B cell (primary cell): ENCODE measurements around the gene USH2A. TPM values are rescaled to one million over a fixed set of nuclear protein-coding genes. Genes with fewer than 3 reads are reported as not detected.

Experiments
- ATAC-seq: fragments of 200-7000 bp; cut with Tn5 transposase; one replicate; pipeline ENCODE4 v1.10.0; 2021; ENCODE audit warnings: low read depth, mild to moderate bottlenecking, moderate number of reproducible peaks, moderate library complexity
- CTCF ChIA-PET: fragments of 350-600 bp; sonication (Branson Sonifier 250); formaldehyde crosslinking; loops from one replicate; lab custom pipeline; 2021; ENCODE audit warnings: antibody characterized with exemption, inconsistent platforms; lab: Charles Lee
- POLR2A ChIA-PET: fragments of 350-600 bp; sonication (Branson Sonifier 250); formaldehyde crosslinking; loops from one replicate; lab custom pipeline; 2021; ENCODE audit warnings: antibody characterized with exemption; lab: Charles Lee
- DNase-seq: peaks from one replicate; pipeline ENCODE4 v3.0.0; 2013
- H2AFZ ChIP-seq: 2 replicates; pipeline ENCODE4 v1.6.1; 2012; ENCODE audit warnings: mild to moderate bottlenecking, low read depth, low read length; ENCODE audit not compliant: insufficient read depth, poor library complexity, severe bottlenecking
- H3K27ac ChIP-seq, 2 donors: 1 replicate in 1 of 2; 2 replicates in 1 of 2; pipeline ENCODE4 v1.5.1; 2012 to 2013; ENCODE audit warnings: low read length in 2 of 2, mild to moderate bottlenecking in 2 of 2, moderate library complexity in 1 of 2
- H3K27me3 ChIP-seq, 4 experiments: fragments of 200-600 bp in 1 of 4; sonication (generic) in 1 of 4; replicated peaks in 1 of 4; 1 replicate in 2 of 4; 2 replicates in 2 of 4; pipeline versions ENCODE4 v1.6.1 to v1.7.0; 2013 to 2016; ENCODE audit warnings: low read length in 3 of 4, mild to moderate bottlenecking in 2 of 4, mixed read lengths in 1 of 4, moderate library complexity in 1 of 4; ENCODE audit not compliant: insufficient read depth in 4 of 4, control insufficient read depth in 3 of 4; ENCODE audit errors: control extremely low read depth in 1 of 4
- H3K36me3 ChIP-seq, 2 experiments: replicated peaks in 1 of 2; 1 replicate in 1 of 2; 2 replicates in 1 of 2; pipeline versions ENCODE4 v1.6.1 to v1.7.1; 2013; ENCODE audit warnings: low read length in 1 of 2; ENCODE audit not compliant: insufficient read depth in 2 of 2, control insufficient read depth in 1 of 2; ENCODE audit errors: control extremely low read depth in 1 of 2, extremely low read depth in 1 of 2
- H3K4me1 ChIP-seq, 2 donors: fragments of 200-600 bp in 1 of 2; sonication (generic) in 1 of 2; 1 replicate in 1 of 2; 2 replicates in 1 of 2; pipeline versions ENCODE4 v1.5.1 to v1.6.1; 2013 to 2017; ENCODE audit warnings: low read length in 2 of 2; ENCODE audit not compliant: control insufficient read depth in 2 of 2, insufficient read depth in 2 of 2
- H3K4me2 ChIP-seq: replicated peaks from 2 replicates; pipeline ENCODE3; 2012; ENCODE audit warnings: mild to moderate bottlenecking, low read depth, low read length; ENCODE audit not compliant: poor library complexity, severe bottlenecking
- H3K4me3 ChIP-seq, 5 experiments: fragments of 200-600 bp in 1 of 5; sonication (generic) in 1 of 5; 1 replicate in 3 of 5; 2 replicates in 2 of 5; pipeline versions ENCODE4 v1.5.1 to v1.7.0; 2011 to 2016; ENCODE audit warnings: low read length in 4 of 5, mild to moderate bottlenecking in 4 of 5, low read depth in 2 of 5, control low read depth in 1 of 5, moderate library complexity in 1 of 5; ENCODE audit not compliant: insufficient read depth in 1 of 5; ENCODE audit errors: control extremely low read depth in 1 of 5, extremely low read depth in 1 of 5
- H3K79me2 ChIP-seq: fragments of 200-600 bp; sonication (generic); one replicate; pipeline ENCODE4 v1.6.0; 2016; ENCODE audit warnings: low read length; ENCODE audit not compliant: control insufficient read depth, insufficient read depth
- H3K9ac ChIP-seq: fragments of 200-600 bp; sonication (generic); 2 replicates; pipeline ENCODE4 v1.6.1; 2017; ENCODE audit warnings: mild to moderate bottlenecking, low read length, moderate library complexity
- H3K9me3 ChIP-seq, 3 donors: one replicate each; pipeline versions ENCODE4 v1.6.1 to v1.7.1; 2013; ENCODE audit warnings: low read length in 2 of 3; ENCODE audit not compliant: control insufficient read depth in 2 of 3, insufficient read depth in 1 of 3; ENCODE audit errors: control extremely low read depth in 1 of 3
- H4K20me1 ChIP-seq: 2 replicates; pipeline ENCODE4 v1.6.0; 2012; ENCODE audit warnings: mild to moderate bottlenecking, low read length; ENCODE audit not compliant: insufficient read depth, control insufficient read depth, poor library complexity, severe bottlenecking
- H3K27ac Mint-ChIP-seq: one replicate; pipeline ENCODE4 v1.8.0; 2021; ENCODE audit warnings: mixed read lengths
- H3K27me3 Mint-ChIP-seq: one replicate; pipeline ENCODE4 v1.8.0; 2021; ENCODE audit warnings: mixed read lengths
- H3K4me1 Mint-ChIP-seq: one replicate; pipeline ENCODE4 v1.8.0; 2021; ENCODE audit warnings: mixed read lengths
- H3K4me3 Mint-ChIP-seq: one replicate; pipeline ENCODE4 v1.8.0; 2021; ENCODE audit warnings: mixed read lengths
- H3K9me3 Mint-ChIP-seq: one replicate; pipeline ENCODE4 v1.8.0; 2022; ENCODE audit warnings: mixed read lengths; ENCODE audit not compliant: insufficient read depth
- CTCF ChIP-seq: fragments of 200-600 bp; IDR thresholded peaks from one replicate; pipeline ENCODE4 v1.8.0; 2022; ENCODE audit warnings: antibody characterized with exemption, mild to moderate bottlenecking
- EZH2 ChIP-seq: IDR thresholded peaks from 2 replicates; pipeline ENCODE4 v1.6.1; 2012; ENCODE audit warnings: borderline replicate concordance, low read depth, mild to moderate bottlenecking, moderate library complexity, low read length; ENCODE audit not compliant: insufficient read depth, poor library complexity, severe bottlenecking
- WGBS: methylation state at CpG from one replicate; pipeline ENCODE4 v1.1.5; 2013; ENCODE audit warnings: missing lambda C conversion rate; ENCODE audit not compliant: insufficient coverage; 5-methylcytosine and 5-hydroxymethylcytosine counted together
- intact Hi-C: fragments of 100-400 bp; cut with micrococcal nuclease; formaldehyde crosslinking; loops from one replicate; pipeline ENCODE4 v1.10.0; 2022
- polyA plus RNA-seq: library from polyadenylated mRNA; depleted of rRNA; stranded (reverse); fragments of >200 nt; gene quantifications from 2 replicates; pipeline ENCODE4 v1.2.3, GENCODE V29; 2012
- total RNA-seq, 2 donors: library from RNA; stranded (reverse); fragments of 120-200 nt in 1 of 2; gene quantifications; 1 replicate in 1 of 2; 2 replicates in 1 of 2; pipeline versions ENCODE4 v1.2.3 to v1.2.4, GENCODE V29; 2013 to 2022

The USH2A gene
- total and polyA plus RNA-seq, 2 donors (not counting 1 experiment from before 2014, with no cell fraction given), result 0.01 TPM; not detected in 1

GRCh38 chr1:215792446-215792845, 630.8 kb downstream of the USH2A start:
- WGBS, result 98% methylated on average over 4 of the region's 8 CpGs
- Mint-ChIP-seq H3K27me3 (no peaks in the 10 kb centered on the region), H3K27ac (no peak overlapping the region), H3K4me1 (no peaks in the 10 kb centered on the region), H3K4me3 (no peak overlapping the region), H3K9me3 (no peaks in the 10 kb centered on the region)
- DNase-seq, result no peak
- Histone ChIP-seq H3K4me3 (no peak overlapping the region), H3K4me2 (no peak overlapping the region), H2AFZ (no peak overlapping the region), H3K27me3 (no peaks in the 10 kb centered on the region), H3K27ac (no peak overlapping the region), H3K9ac (no peak overlapping the region), H3K9me3 (no peaks in the 10 kb centered on the region), H3K79me2 (no peaks in the 10 kb centered on the region), H3K4me1 (no peaks in the 10 kb centered on the region), H4K20me1 (no peaks in the 10 kb centered on the region), H3K36me3 (no peaks in the 10 kb centered on the region)
- intact Hi-C loops, result no loop called here
- TF ChIP-seq EZH2 (no peak), CTCF (no peak)
- ChIA-PET CTCF (no interaction called here), POLR2A (no interaction called here)
- ATAC-seq, result no peak

- POLR2A ChIA-PET, result no interaction called here
- Histone ChIP-seq H3K4me1 (no peaks in the 10 kb centered on the region), H3K27ac (no peak overlapping the region), H3K79me2 (no peaks in the 10 kb centered on the region), H3K27me3 (no peaks in the 10 kb centered on the region), H3K9ac (no peak overlapping the region), H3K36me3 (no peaks in the 10 kb centered on the region), H4K20me1 (no peaks in the 10 kb centered on the region), H3K9me3 (no peaks in the 10 kb centered on the region), H3K4me2 (no peak overlapping the region), H3K4me3 (no peak overlapping the region), H2AFZ (no peak overlapping the region)
- Mint-ChIP-seq H3K4me3 (no peak overlapping the region), H3K27ac (no peak overlapping the region), H3K4me1 (no peaks in the 10 kb centered on the region), H3K27me3 (no peaks in the 10 kb centered on the region), H3K9me3 (no peaks in the 10 kb centered on the region)
- DNase-seq (no peak), ATAC-seq (no peak)
- intact Hi-C loops, result no loop called here
- 100% methylated on average over 1 of the region's 3 CpGs for WGBS
- TF ChIP-seq CTCF (no peak), EZH2 (no peak)
- CTCF ChIA-PET, result no interaction called here
These were observed 633.3 kb downstream of the USH2A start for GRCh38 chr1:215789981-215790380.
